HUES6 (cell line): ENCODE results near the gene SMIM31.

Experiments used
- H3K27ac ChIP-seq: 2 replicates; pipeline ENCODE4 v1.7.0; 2013; ENCODE audit warnings: low read depth, mild to moderate bottlenecking, low read length, inconsistent platforms
- H3K27me3 ChIP-seq: 2 replicates; pipeline ENCODE4 v1.6.1; 2013; ENCODE audit warnings: low read length; ENCODE audit not compliant: control insufficient read depth, insufficient read depth
- H3K36me3 ChIP-seq: 2 replicates; pipeline ENCODE4 v1.6.1; 2013; ENCODE audit warnings: low read length; ENCODE audit not compliant: control insufficient read depth, insufficient read depth
- H3K4me1 ChIP-seq: 2 replicates; pipeline ENCODE4 v1.6.1; 2013; ENCODE audit warnings: low read length; ENCODE audit not compliant: control insufficient read depth, insufficient read depth
- H3K4me3 ChIP-seq: 2 replicates; pipeline ENCODE4 v1.5.1; 2013; ENCODE audit warnings: low read depth, low read length
- H3K9ac ChIP-seq: one replicate; pipeline ENCODE4 v1.6.1; 2013; ENCODE audit warnings: mild to moderate bottlenecking, low read length
- H3K9me3 ChIP-seq: 2 replicates; pipeline ENCODE4 v1.6.1; 2013; ENCODE audit warnings: low read depth, low read length; ENCODE audit not compliant: control insufficient read depth, insufficient read depth

SMIM31 gene

DNA sequence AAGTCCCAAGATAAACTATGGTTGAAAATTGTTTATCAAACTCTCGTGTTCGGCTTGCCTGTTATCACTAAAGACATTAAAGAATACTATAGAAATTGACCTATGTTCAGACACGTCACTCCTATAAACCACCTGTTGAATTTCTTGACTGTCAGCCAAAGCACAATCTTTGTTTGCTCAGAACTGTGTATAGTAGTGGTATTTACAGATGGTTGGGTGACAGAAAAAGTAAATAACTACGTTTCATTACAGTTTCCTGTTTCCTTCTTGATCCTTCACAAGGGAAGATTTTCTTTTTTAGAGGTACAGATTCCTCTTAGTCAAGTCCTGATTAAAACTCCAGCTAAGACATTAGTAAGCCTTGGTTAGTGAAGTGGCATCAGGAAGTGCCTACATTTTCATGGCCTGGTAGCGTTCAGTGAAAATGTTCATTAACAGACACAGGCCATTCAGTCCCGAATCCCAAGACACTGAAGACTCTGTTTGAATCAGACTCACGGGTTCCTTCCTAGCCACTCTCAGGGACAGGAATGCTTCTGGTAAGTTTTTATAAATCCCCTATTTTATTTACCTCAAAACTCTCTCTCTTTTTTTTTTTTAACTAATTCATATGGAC, at the start of gene SMIM31:
SMIM31 (plus strand) TSS at position 259 of the 616 bp plus-strand sequence. CDS start 16,313 bp downstream, outside the sequence.
- Histone ChIP-seq H3K36me3 (no peaks in the 10 kb centered on the region), H3K9me3 (peaks cover 14% of the 10 kb centered on the region), H3K27me3 (no peaks in the 10 kb centered on the region), H3K4me3 (no peak within 1 kb of the TSS), H3K9ac (no peak within 1 kb of the TSS), H3K27ac (no peak within 1 kb of the TSS), H3K4me1 (no peaks in the 10 kb centered on the region)

DNA sequence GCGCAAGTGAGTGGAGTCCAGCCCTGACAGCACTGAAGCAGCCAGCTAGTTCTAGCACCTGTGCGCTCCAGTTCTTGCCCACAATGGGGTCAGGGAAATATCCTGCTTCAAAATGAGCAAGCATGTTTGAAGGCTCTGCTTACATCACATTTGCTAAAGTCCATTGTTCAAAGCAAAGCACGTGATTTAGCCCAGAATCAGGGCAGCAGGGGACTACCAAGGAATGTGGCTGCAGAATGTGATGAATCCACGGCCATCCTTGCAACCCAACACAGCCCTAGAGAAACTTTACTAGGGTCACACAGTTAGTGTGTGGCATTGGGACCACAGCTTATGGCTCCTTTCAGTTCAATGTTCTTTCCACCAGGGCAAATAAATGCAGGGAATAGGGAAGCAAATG, 47.3 kb upstream of the SMIM31 start:
- Histone ChIP-seq H3K9me3 (no peaks in the 10 kb centered on the region), H3K27me3 (no peaks in the 10 kb centered on the region), H3K27ac (no peak overlapping the region), H3K36me3 (no peaks in the 10 kb centered on the region), H3K4me1 (no peaks in the 10 kb centered on the region), H3K9ac (no peak overlapping the region), H3K4me3 (no peak overlapping the region)

GRCh38 chr4:164716901-164717300, 37.0 kb upstream of the SMIM31 start:
- Histone ChIP-seq H3K9me3 (peaks cover 4% of the 10 kb centered on the region; the same call in 1 of the 2 replicates), H3K4me1 (no peaks in the 10 kb centered on the region), H3K9ac (no peak overlapping the region), H3K27me3 (no peaks in the 10 kb centered on the region), H3K4me3 (no peak overlapping the region), H3K36me3 (no peaks in the 10 kb centered on the region), H3K27ac (no peak overlapping the region)

GRCh38 chr4:164718827-164719226, 35.1 kb upstream of the SMIM31 start:
- Histone ChIP-seq H3K4me1 (no peaks in the 10 kb centered on the region), H3K27me3 (no peaks in the 10 kb centered on the region), H3K9ac (no peak overlapping the region), H3K4me3 (no peak overlapping the region), H3K36me3 (no peaks in the 10 kb centered on the region), H3K9me3 (no peaks in the 10 kb centered on the region), H3K27ac (no peak overlapping the region)

- Histone ChIP-seq H3K27ac (no peak overlapping the region), H3K4me1 (no peaks in the 10 kb centered on the region), H3K36me3 (no peaks in the 10 kb centered on the region), H3K9me3 (no peaks in the 10 kb centered on the region), H3K27me3 (no peaks in the 10 kb centered on the region), H3K9ac (no peak overlapping the region), H3K4me3 (no peak overlapping the region)
These were observed 28.9 kb upstream of the SMIM31 start for GRCh38 chr4:164725066-164725465.

DNA sequence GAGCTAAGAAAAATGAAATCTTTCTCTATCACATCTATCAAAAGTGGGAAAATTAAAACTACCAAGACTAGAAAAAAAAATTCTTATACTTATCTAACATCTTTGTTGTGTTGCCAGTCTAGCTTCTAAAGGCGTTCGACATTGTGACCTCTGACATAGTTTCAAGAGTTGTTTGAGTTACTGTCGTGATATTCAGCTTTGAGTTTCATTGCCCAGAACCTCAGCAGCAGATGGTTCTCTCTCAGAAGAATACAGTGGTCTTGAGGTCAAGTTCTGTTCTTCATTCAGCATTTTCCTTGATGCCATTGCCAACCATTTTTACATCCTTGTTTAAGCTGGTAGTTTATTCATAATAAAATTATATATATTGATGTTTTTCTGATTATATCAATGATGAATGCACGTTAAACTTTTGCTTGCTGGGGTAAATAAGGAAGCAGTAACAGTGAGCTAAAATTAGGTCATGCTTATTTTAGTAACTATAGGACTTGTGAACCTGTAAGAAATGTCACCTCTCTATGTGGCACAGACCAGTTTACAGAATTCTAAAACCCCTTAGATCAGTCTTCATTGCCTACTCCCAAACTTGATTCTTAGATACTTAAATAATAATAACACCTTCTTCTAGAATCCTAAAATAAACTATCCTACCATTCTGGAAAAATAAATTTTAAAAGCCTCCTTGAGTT, 23.1 kb upstream of the SMIM31 start:
- Histone ChIP-seq H3K4me3 (no peak overlapping the region), H3K4me1 (no peaks in the 10 kb centered on the region), H3K36me3 (no peaks in the 10 kb centered on the region), H3K27me3 (no peaks in the 10 kb centered on the region), H3K27ac (no peak overlapping the region), H3K9me3 (no peaks in the 10 kb centered on the region), H3K9ac (no peak overlapping the region)

DNA sequence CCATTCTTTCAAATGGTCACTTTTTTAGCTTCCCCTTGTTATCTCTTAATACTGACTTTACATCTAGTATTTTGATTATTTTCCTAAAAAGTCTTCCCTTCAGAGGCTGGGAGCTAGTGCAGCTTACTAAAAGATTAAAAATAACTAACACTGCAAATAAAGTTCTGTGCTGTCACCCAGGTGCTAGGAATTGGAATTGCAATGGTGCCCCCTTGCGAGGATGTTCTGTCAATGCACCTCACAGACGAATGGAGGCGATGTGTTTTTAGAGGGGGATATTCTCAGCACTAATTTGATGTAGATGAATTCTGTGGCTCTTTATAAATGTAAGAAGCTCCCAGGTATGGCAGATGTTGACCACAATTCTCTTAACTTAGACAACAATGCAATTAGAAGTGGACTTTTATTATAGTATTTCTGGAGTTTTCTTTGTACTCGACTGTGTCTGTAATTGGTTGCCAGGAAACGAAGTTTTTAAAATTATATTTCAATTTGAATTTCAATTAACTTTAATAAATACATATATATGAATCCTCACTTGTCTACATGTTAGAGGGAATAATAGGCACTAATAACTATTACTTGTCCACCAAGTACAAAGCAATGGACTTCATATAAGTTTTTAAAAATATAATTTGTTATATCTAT, 22.0 kb upstream of the SMIM31 start:
- Histone ChIP-seq H3K27me3 (no peaks in the 10 kb centered on the region), H3K9me3 (no peaks in the 10 kb centered on the region), H3K4me1 (no peaks in the 10 kb centered on the region), H3K9ac (no peak overlapping the region), H3K36me3 (no peaks in the 10 kb centered on the region), H3K27ac (no peak overlapping the region), H3K4me3 (no peak overlapping the region)

DNA sequence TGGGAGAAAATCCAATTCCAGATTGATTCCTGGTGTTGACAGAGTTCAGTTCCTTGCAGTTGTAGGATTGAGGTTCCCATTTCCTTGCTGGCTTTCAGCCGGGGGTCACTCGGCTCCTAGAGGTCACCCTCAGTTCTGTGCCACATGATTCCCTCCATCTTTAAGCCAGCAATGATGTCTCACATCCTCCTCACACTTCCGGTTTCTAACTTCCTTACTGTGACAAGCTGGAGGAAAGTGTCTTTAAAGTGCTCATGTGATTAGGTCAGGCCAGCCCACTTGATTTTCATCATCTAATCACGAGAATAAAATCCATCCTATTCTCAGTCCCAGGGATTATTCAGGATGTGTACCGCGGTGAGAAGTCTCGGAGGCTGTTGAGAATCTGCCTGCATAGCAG, 19.4 kb upstream of the SMIM31 start:
- Histone ChIP-seq H3K4me3 (no peak overlapping the region), H3K9me3 (0 out of 2 replicates have a peak, but pooled peaks cover 2% of the 10 kb centered on the region), H3K9ac (no peak overlapping the region), H3K36me3 (no peaks in the 10 kb centered on the region), H3K27ac (no peak overlapping the region), H3K4me1 (no peaks in the 10 kb centered on the region), H3K27me3 (no peaks in the 10 kb centered on the region)

DNA sequence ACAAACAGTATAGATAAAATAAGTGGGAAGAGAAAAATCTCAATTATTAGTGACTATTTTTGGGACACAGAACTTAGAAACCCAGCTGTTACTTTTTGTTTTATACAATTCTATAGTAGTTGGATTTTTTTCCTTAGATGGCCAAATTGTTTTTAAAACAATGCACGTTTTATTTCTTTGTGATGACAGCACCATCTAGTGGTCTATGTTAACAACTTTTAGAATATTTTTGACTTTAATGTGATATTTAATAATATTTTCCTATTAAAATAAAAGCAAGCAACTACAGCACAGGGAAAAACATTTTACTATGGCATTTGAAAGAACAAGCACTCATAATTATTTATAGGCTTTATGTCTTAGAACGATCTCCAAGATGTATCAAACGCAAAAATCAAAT, 5.6 kb upstream of the SMIM31 start:
- H3K4me3 ChIP-seq = no peak overlapping the region
- no peaks in the 10 kb centered on the region for H3K4me1 ChIP-seq
- no peaks in the 10 kb centered on the region for H3K36me3 ChIP-seq
- no peaks in the 10 kb centered on the region for H3K27me3 ChIP-seq
- H3K9ac ChIP-seq = no peak overlapping the region
- no peak overlapping the region for H3K27ac ChIP-seq
- H3K9me3 ChIP-seq = peaks cover 9% of the 10 kb centered on the region

DNA sequence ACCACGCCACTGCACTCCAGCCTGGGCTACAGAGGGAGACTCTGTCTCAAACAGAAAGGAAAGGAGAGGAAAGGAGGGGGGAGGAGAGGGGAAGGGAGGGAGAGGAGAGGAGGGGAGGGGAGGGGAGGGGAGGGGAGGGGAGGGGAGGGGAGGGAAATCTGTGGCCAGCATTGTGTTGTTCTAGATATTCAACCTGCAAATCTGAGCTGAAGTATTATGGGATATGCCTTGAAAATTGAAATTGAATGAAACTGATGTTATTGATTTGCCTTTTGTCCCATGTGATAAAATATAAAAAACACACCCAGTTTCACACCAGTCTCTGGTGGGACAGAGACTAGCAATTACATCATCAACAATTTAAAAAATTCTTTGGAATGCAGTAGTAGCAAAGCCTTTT, 1.5 kb downstream of the SMIM31 start:
- peaks cover 14% of the 10 kb centered on the region for H3K9me3 ChIP-seq
- no peak overlapping the region for H3K27ac ChIP-seq
- H3K4me3 ChIP-seq = no peak overlapping the region

DNA sequence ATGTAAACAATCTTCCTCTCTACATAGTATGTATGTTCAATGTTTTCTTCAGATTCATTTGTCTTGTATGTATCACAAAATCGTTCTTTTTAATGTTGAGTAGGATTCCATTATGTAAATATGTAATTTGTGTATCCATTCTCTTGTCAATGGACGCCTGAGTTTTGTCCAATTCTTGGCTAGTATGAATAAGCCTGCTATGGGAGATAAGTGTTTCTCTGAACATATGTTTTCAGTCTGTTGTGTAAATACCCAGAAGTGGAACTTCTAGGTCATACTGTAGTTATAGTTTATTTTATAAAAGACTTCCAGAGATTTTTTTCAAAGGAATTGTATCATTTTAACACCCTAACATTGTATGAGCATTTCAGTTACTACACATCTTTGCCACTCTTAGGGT, 2.8 kb downstream of the SMIM31 start:
- H3K27ac ChIP-seq = no peak overlapping the region
- no peaks in the 10 kb centered on the region for H3K36me3 ChIP-seq
- H3K4me1 ChIP-seq = no peaks in the 10 kb centered on the region
- H3K9ac ChIP-seq = no peak overlapping the region
- H3K9me3 ChIP-seq = peaks cover 14% of the 10 kb centered on the region
- no peaks in the 10 kb centered on the region for H3K27me3 ChIP-seq
- no peak overlapping the region for H3K4me3 ChIP-seq

More for the DNA sequence above, 1.5 kb downstream of the SMIM31 start:
- no peak overlapping the region for H3K9ac ChIP-seq
- no peaks in the 10 kb centered on the region for H3K4me1 ChIP-seq
- no peaks in the 10 kb centered on the region for H3K36me3 ChIP-seq
- no peaks in the 10 kb centered on the region for H3K27me3 ChIP-seq
